Activated CD4-positive, alpha-beta T cell treated with anti-CD3 and anti-CD28 coated beads for 4 hours (primary cell): ENCODE results near the gene IGF2BP3.
A peak's percentile ranks its signal among the peaks of the same experiment; 100 is the strongest.
"Not testable (repeated sequence)": the region's sequence is repeated elsewhere in the genome, so short reads cannot be mapped to it uniquely, and the experiment has no call there.

Experiments
- DNase-seq, 2 donors: peaks; one replicate each; pipeline ENCODE4 v3.0.0-alpha.2; 2020

The IGF2BP3 gene

GRCh38 chr7:23470330-23471105, at the start of gene IGF2BP3:
IGF2BP3 (minus strand) TSS chr7:23470491; CDS start chr7:23470110, 381 bp downstream.
- peak; percentile 22 to 34 for DNase-seq

- DNase-seq, result no peak
Measured at GRCh38 chr7:23514755-23515154, 44.5 kb upstream of the IGF2BP3 start.

- DNase-seq, result not testable (repeated sequence)
Measured at GRCh38 chr7:23513746-23514145, 43.5 kb upstream of the IGF2BP3 start.

- no peak for DNase-seq
Measured at GRCh38 chr7:23494009-23494408, 23.7 kb upstream of the IGF2BP3 start.

- DNase-seq, result no peak
Measured at GRCh38 chr7:23491502-23491901, 21.2 kb upstream of the IGF2BP3 start.

- DNase-seq, result peak; percentile 57 to 58
Measured at GRCh38 chr7:23490357-23491135, 20.3 kb upstream of the IGF2BP3 start.

- DNase-seq, result not testable (repeated sequence)
Measured at GRCh38 chr7:23488714-23489113, 18.4 kb upstream of the IGF2BP3 start.

GRCh38 chr7:23487670-23488069, 17.4 kb upstream of the IGF2BP3 start:
- no peak for DNase-seq

- no peak for DNase-seq
Measured at GRCh38 chr7:23486002-23486773, 15.9 kb upstream of the IGF2BP3 start.

- DNase-seq, result no peak
Measured at GRCh38 chr7:23482686-23483085, 12.4 kb upstream of the IGF2BP3 start.

- no peak for DNase-seq
Measured at GRCh38 chr7:23477962-23478866, 7.9 kb upstream of the IGF2BP3 start.

GRCh38 chr7:23477157-23477499, 6.8 kb upstream of the IGF2BP3 start:
- no peak for DNase-seq

GRCh38 chr7:23476286-23477156, 6.2 kb upstream of the IGF2BP3 start:
- DNase-seq, result no peak

GRCh38 chr7:23475576-23475839, 5.2 kb upstream of the IGF2BP3 start:
- no peak for DNase-seq

GRCh38 chr7:23474829-23475575, 4.7 kb upstream of the IGF2BP3 start:
- DNase-seq, result no peak

GRCh38 chr7:23474094-23474828, 4.0 kb upstream of the IGF2BP3 start:
- peak; percentile 28 to 36 for DNase-seq

GRCh38 chr7:23473844-23474093, 3.5 kb upstream of the IGF2BP3 start:
- no peak for DNase-seq

GRCh38 chr7:23472956-23473843, 2.9 kb upstream of the IGF2BP3 start:
- DNase-seq, result no peak

- DNase-seq, result no peak
Measured at GRCh38 chr7:23472556-23472955, 2.3 kb upstream of the IGF2BP3 start.
